Measurements from ENCODE around the gene LIN28B. TPM values are rescaled to one million over a fixed set of nuclear protein-coding genes. Genes with fewer than 3 reads are reported as not detected.

Gene LIN28B
- total and polyA plus RNA-seq, 7 donors, result not detected

DNA sequence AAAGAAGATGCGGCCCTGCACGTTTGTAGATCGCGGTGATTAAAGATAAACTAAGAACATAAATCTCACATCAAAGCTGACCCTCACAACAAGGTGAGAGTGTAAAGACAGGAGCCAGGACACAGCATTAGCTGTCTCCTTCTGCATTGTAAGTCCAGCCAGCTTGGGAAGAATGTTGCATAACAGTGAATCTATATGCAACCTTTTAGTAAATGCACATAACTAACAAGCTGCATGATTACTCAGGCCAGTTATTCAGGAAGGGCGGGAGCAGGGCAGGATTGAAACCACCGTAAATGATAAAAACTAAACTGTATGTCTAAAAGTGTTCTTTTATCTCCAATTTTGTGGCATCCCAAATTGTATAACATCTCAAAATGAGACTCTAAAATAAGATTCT lies 165.8 kb downstream of the LIN28B start:
- Histone ChIP-seq H3K27me3 (no peaks in the 10 kb centered on the region), H3K4me1 (peaks cover 0 to 14% (median 4%) of the 10 kb centered on the region in 4 donors), H3K27ac (no peak overlapping the region), H3K9me3 (no peaks in the 10 kb centered on the region), H3K36me3 (peaks cover 0 to 61% (median 19%) of the 10 kb centered on the region in 4 donors), H3K4me3 (no peak overlapping the region)
- intact Hi-C loops (cut with DNase I), result no loop called here
- TF ChIP-seq POLR2A (IDR thresholded peaks at IDR 0.05) (no peak), POLR2AphosphoS5 (IDR thresholded peaks at IDR 0.05) (no peak), EP300 (IDR thresholded peaks at IDR 0.05) (no peak)
- TF ChIP-seq, protein P1, sequence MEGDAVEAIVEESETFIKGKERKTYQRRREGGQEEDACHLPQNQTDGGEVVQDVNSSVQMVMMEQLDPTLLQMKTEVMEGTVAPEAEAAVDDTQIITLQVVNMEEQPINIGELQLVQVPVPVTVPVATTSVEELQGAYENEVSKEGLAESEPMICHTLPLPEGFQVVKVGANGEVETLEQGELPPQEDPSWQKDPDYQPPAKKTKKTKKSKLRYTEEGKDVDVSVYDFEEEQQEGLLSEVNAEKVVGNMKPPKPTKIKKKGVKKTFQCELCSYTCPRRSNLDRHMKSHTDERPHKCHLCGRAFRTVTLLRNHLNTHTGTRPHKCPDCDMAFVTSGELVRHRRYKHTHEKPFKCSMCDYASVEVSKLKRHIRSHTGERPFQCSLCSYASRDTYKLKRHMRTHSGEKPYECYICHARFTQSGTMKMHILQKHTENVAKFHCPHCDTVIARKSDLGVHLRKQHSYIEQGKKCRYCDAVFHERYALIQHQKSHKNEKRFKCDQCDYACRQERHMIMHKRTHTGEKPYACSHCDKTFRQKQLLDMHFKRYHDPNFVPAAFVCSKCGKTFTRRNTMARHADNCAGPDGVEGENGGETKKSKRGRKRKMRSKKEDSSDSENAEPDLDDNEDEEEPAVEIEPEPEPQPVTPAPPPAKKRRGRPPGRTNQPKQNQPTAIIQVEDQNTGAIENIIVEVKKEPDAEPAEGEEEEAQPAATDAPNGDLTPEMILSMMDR (IDR thresholded peaks at IDR 0.05), result no peak
- no peak for DNase-seq
- WGBS, 2 donors, result 31 to 61% methylated on average over 6 of the region's 6 CpGs

Small RNAs within 50 kb of the gene (small RNA-seq; reads per million reads assigned to genes)
- gene RNU6-1106P, result 0 reads per million in 3 donors

Other genes with a start within 250 kb of the LIN28B start
- gene HACE1, start 97.2 kb upstream of the LIN28B start, total RNA-seq, result 10 to 100 TPM; 17.4 to 28.1 (median 19.8) TPM
- gene HACE1, start 97.2 kb upstream of the LIN28B start, polyA plus RNA-seq, result 1 to 10 TPM; 3.0 to 3.7 (median 3.7) TPM
- gene POPDC3, start 222.9 kb downstream of the LIN28B start, total RNA-seq, result 1 to 10 TPM in 1 of 4 donors, under 1 TPM in 3; 0.41 to 3.5 (median 0.77) TPM
- gene POPDC3, start 222.9 kb downstream of the LIN28B start, polyA plus RNA-seq, result under 1 TPM in 1 of 3 donors, not detected in 2; 0.32 TPM